GM18909 (cell line): ENCODE measurements around the gene LRRC3.
"Not testable (repeated sequence)": the region's sequence is repeated elsewhere in the genome, so short reads cannot be mapped to it uniquely, and the experiment has no call there.

Experiments
- ATAC-seq: cut with Tn5 transposase; IDR thresholded peaks from one replicate; pipeline ENCODE4 v1.9.1; 2021; ENCODE audit warnings: mild to moderate bottlenecking; ENCODE audit not compliant: unreplicated experiment, poor library complexity

LRRC3 gene

DNA sequence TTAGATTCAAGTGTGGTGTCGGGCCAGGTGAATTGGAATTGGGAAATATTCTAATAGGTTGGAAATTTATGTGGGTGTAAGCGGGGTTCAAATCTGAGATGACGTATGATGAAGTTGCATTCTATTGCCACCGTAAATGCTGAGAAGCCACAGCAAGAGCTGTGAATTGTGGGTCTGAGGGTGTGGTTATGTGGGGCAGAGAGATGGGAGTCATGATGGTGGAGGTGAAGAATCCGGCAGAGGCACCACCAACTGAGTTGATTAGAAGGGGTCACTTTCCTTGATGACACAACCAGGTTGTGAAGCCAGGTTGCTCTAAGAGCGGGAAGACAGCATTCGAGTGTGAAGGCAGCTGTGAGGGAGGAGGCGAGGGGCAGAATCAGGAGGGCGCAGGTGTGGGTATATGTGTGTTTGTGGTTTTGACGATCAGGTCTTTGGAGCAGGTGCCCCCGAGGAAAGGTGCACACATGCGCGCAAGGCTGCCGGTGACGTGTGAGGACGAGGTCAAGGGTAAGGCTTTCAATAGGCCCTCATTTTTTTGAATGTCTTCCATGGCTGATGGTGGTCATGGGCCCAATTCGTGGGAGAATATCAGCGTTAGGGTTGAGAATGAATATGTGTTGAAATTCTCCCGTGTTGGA, 18.7 kb downstream of the LRRC3 start:
- no peak for ATAC-seq

DNA sequence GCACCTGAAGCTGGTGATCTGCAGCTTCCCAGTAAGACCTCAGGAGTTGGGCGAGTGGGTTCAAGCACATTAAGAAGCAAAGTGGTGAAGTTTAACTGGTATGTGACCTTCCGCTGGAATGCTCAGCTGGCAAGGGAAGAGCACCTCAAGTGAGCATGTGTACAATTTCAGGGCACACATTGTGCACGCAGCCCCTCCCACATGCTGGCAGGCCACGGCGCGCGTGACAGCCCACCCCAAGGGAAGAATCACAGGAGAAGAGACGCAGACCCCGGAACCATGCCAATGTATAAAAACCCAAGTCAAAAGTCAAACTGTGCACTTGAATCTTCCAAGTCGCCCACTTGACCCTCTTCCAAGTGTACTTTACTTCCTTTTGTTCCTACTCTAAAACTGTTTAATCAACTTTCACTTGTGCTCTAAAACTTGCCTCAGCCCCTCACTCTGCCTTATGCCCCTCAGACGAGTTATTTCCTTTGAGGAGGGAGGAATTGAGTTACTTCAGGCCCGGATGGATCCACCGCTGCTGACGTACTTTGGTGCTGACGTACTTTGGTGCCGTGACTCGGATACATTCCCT, 20.0 kb downstream of the LRRC3 start:
- no peak for ATAC-seq

DNA sequence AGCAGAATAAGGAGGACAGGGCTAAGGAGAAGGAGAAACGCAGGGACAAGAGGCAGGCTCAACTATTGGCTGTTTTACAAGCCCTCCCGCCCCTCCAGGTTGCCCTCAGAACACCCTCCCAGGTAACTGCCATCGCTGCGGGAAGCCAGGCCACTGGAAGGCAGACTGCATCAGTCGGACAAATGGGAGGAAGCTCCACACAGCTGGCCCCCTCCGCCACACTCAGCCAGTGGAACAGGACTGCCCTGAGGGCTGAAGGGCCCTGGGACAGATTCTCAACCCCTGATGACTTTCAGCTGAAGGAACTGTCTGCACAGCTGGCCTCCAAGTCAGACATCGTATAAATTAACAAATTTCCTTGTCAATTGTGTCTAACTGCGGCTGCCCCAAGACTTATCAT, 21.8 kb downstream of the LRRC3 start:
- ATAC-seq = no peak

DNA sequence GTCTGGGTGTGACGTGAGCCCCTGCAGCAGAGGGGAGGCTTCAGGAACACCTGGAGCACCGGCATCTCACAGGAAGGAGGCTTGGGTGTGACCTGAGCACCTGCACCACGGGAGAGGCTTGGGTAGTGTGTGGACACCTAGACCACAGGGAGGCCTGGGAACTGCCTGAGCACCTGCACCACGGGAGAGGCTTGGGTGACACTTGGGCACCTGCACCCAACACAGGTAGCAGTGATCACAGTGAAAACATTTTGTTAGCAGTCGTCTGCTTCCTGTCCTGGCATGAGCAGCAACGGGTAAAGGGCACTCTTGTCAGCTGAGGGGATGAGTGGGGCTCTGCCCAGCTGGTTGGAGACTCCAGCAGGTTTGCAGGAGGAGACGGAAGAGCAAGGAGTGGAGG, 22.4 kb downstream of the LRRC3 start:
- no peak for ATAC-seq

DNA sequence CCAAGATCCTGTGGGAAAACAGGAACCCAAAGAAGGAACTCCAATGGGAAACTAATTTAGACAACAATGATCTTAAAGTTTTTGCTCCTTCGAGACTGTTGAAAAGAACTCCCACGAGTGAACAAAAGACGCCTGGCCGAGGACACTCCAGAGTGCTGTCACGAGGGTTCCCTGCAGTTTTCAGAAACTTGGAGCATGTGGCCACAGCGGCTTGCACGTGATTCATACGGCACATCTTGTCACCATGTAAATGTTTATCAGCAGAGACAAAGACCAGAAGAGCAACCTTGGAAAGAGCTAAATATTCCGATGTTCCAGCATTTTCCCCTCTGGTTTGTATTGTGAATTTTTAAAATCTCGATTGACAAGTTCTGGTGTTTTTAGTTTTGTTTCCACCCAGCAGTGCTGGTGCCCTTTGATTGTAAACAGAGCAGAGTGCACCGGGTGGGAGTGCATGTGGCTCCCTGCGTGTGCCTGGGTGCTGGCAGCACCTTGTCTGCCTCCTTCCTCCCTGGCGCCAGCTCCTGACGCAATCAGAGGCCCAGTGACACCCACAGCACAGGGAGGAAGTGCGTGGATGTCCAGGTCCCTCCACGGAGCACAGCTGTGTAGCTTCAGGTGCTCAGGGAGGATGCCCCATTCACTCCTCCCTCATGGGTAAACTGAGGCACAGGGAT, 23.0 kb downstream of the LRRC3 start:
- ATAC-seq = no peak

DNA sequence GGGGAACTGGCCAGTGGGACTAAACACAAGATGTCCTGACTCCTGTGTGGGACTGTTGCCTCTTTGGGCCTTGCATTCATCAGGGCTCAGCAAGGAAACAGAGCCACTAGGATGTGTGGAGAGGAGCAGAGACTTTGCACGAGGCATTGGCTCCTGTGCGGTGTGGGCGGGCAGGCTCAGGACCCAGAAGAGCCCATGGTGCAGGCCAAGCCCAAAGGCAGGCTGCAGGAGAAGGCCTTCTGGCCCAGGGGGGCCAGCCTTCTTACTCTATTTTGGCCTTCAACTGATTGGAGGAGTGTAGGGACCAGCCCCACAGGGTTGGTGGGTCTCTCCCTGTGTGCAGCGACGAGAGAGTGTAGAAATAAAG, 23.5 kb downstream of the LRRC3 start:
- no peak for ATAC-seq

DNA sequence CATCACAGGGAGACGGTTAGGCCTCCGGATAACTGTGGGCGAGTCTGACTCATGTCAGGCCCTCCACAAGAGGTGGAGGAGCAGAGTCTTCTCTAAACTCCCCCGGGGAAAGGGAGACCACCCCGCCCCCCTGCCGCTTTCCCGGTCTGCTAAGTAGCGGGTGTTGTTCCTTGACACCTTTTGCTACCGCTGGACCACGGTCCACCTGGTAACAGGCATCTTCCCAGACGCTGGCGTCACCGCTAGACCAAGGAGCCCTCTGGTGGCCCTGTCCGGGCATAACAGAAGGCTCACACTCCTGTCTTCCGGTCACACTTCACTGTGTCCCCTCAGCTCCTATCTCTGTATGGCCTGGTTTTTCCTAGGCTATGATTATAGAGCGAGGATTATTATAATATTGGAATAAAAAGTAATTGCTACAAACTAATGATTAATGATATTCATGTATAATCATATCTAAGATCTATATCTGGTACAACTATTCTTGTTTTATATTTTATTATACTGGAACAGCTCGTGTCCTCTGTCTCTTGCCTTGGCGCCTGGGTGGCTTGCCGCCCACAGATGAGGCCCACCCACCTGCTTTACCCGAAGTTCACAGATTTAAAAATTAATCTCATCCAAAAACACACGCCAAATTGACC, 24.4 kb downstream of the LRRC3 start:
- ATAC-seq = not testable (repeated sequence)

DNA sequence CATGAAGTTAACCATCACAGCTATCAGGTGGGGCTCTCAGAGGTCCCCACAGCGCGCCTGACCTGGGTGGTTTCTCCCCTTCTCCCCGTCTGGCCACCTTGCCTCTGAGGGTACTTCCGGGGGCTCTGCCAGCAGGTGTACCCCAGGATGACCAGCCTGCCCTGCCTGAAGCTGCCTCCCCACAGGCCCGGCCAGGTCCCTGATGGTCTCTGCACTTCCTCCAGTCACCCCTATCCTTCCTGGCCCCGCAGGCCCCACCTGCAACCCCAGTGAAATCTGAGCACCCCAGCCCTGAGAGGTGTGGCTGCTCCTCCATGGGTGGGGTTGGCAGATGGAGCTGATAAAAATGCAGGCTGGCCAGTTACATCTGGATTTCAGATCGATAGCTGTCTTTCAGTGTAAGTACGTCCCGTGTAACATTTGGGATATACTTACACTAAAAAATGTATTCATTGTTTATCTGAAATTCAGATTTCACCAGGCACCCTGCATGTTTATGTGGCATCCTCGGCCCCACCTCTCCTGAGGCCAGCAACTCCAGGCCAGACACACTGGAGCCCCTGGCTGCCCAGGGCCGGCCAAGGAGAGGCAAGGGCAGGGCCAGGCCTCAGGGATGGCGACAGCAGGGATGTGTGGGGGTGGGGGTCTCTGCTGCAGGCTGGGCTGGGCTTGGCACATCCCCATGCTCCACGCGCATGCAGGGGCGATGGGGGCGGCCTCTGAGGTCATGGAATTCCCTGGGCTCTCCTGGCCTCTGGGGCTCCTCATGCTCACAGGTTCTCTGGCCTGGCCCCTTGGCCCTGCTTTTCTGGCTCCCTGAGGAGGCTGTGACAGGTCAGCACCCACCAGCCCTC, 25.1 kb downstream of the LRRC3 start:
- no peak for ATAC-seq

DNA sequence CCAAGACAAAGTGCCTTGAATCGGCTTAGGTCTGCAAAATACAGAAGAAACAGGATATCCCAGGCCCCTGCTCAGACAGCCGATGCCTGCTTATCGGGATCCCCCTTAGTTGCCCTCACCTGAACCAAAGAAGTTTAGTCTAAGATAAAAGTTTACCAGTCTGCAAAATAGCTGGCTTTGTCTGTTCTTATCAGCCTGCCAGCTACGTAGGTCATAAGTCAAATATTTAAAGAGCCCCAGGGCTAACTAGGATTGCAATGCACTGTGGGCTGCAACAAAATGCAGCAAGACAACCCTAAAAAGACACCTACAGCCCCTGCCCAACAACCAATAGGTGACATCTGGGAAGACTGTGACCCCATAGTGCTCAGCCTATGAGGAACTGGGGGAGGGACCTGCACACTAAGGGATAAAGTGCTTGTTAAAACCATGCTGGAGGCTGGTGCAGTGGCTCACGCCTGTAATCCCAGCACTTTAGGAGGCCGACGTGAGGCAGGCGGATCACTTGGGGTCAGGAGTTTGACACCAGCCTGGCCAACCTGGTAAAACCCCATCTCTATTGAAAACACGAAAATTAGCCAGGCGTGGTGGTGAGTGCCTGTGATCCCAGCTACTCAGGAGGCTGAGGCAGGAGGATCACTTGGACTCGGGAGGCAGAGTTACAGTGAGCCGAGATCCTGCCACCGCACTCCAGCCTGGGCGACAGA, 27.4 kb downstream of the LRRC3 start:
- no peak for ATAC-seq

DNA sequence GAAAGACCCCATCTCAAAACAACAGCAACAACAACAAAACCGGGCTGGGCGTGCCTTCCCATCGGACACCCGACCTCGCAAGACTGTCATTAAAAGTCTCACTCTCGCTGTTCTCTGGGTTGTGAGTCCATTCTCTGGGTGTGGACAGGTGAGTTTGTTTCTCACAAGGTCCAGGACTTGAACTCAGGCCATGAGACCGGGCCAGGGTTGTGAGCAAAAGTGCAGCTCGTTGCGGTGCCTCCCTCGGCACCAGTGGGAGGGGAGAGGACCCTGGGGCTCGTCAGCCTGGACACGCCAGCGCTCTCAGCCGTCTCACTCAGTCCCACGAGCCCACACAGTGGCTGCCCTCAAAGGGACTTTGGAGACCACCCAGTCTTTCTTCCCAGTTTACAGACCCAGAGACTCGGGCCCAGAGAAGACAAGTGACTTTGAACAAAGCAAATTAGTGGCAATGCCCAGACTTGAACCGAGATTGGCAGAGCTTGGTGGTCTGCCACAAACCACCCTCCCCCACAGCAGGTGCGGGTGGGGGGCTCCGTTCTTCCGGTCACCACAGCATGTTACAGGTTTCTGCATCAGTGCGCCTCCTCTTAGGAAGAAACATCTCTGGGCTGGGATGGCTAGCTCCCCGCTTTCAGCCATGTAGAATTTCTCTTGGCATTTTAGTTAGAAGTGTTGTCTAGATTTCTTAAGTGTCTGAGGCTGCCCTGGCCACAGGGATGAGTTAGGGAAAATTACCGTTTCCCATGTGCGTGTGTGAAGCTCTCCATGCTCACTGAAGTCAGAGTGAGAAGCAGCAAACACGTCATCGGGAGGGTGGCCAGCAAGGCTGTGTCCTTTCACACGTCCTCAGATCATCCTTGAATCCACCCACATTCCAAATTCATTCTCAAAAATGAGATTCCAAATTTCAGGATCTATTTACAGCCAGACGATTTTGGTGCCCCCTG, 28.3 kb downstream of the LRRC3 start:
- no peak for ATAC-seq

DNA sequence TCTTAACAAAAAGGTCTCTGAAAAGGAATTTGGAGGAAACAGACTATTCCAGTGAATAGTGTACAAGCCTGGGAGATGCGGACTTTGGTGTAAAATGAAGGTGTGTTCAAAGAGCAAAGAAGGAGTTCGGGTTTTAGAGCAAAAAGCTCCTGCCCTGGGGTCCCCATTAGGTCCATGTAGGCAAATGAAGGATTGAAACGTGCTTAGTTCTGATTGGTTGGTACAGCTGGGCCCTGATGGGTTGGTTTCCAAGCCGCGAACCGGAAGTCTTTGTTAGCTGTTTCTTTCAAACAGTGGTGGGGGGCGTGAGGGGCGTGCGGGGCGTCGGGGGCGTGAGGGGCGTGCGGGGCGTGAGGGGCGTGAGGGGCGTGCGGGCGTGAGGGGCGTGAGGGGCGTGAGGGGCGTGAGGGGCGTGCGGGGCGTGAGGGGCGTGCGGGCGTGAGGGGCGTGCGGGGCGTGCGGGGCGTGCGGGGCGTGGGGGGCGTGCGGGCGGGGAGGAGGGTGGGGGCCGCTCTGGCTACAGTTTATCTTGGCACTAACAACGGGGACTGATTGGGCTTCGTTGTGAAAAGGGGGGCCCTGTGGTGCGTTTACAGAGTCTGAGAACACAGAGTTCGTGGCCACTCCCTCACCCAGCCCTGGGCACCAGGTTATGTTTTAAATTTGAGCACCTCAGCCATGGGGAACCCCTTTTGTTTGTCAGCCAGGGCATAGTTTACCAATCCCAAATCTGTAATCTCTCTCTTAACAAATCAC, 29.4 kb downstream of the LRRC3 start:
- ATAC-seq = no peak

DNA sequence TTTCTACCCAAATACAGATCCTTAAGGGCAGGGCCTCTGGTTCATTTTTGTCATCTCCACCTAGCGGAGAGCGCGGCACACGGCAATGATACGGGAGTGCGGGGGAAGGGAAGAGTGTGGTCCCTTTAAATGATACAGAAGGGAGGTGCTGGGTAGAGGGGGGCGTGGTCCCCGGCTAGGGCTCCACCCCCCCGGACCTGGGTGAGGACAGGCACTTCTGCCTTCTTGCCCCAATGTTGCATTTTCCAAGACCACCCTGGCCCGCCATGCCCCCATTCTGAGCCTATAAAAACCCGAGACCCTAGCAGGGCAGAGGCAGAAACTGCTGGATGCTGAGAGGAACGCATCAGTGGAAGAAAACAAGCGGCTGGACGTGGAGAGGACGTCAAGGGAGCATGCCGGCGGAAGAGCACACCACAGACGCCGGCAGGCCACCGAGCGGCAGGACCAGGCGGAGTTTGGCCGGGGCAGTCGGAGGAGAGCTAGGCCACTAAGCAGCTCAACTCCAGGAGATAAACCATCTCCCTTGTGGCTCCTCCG, 30.0 kb downstream of the LRRC3 start:
- ATAC-seq = no peak

DNA sequence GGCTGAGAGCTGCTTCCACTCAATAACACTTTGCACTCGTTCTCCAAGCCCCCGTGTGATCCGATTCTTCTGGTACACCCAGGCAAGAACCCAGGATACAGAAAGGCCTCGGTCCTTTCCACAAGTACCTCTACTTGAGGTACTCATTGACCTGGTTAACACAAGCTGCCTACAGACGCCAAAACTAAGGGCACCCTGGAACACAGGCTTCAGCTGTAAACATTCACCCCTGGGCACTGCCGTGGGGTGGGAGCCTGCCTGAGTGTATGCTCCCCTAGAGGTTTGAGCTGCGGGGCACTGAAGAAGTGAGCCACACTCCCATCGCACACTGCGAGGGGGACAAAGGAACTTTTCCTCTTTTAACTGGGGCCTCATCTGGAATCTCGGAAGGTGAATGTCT, 30.5 kb downstream of the LRRC3 start:
- ATAC-seq = no peak

DNA sequence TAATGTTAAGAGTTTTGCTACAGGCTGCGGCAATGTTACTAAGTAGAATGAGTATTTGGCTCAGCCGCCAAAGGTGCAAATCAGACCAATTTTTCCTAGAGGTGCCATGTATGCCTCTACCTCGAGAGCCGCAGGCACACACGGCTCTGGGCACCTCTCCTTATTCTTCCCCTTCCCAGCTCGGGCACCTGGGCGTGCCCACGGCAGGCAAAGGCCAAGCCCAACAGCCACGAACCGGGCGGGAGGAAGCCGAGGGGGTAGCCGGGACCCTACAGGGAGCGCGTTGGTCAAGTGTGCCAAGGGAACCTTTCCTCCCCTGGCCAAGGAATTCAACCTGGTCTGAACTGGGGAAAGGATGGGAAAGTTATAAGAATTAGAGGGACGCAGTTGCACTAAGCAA, 31.0 kb downstream of the LRRC3 start:
- ATAC-seq = no peak

DNA sequence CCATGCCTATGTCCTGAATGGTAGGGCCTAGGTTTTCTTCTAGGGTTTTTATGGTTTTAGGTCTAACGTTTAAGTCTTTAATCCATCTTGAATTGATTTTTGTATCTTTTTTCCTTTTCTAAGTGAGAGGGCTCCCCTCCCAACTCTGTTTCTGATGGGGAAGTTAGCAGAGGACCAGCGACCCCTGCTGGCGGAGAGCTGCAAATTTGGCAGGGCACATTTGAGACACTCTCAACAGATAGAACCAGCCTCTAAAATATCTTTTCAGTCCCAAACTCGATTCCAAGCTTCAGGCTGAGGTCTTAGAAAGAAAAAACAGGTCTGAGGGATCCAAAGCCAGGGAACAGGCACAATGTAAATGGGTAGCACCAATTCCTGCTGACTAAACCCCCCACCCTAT, 32.5 kb downstream of the LRRC3 start:
- ATAC-seq = no peak

DNA sequence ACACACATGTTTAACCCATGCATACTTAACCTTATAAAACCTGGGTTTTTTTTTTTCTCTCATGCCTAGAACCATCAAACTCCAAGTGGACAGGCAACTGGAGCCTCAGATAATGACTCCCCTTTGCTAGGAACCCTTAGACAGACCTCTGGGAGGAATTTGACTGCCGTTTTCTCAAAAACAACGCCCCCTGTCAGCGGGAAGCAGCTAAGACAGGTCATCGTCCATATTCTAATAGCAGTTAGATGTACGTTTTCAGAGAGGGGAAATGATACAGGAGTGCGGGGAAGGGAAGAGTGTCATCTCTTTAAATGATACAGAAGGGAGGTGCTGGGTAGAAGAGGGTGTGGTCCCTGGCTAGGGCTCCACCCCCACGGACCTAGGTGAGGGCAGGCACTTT, 34.7 kb downstream of the LRRC3 start:
- no peak for ATAC-seq

DNA sequence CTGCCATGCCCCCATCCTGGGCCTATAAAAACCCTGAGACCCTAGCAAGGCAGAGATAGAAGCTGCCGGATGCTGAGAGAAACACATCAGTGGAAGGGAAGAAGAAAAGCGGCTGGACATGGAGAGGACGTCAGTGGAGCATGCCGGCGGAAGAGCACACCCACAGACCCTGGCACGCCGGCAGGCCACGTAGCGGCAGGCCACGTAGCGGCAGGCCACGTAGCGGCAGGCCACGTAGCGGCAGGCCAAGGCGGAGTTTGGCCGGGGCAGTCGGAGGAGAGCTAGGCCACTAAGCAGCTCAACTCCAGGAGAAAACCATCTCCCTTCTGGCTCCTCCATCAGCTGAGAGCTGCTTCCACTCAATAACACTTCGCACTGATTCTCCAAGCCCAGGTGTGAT, 35.1 kb downstream of the LRRC3 start:
- ATAC-seq = no peak

DNA sequence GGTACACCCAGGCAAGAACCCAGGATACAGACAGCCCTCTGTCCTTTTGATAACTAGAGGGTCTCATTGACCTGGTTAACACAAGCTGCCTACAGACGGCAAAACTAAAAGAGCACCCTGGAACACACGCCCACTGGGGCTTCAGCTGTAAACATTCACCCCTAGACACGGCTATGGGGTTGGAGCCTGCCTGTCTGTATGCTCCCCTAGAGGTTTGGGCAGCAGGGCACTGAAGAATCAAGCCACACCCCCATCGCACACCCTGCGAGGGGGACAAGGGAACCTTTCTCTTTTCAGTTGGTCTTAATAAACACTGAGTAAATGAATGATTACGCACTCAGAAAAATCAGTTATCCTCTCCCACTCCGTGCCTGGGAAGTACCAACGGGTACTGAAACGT, 35.5 kb downstream of the LRRC3 start:
- ATAC-seq = no peak
